H9 (cell line): ENCODE results near the gene MROH2A. TPM values are rescaled to one million over a fixed set of nuclear protein-coding genes. Genes with fewer than 3 reads are reported as not detected.

Experiments used
- DNase-seq: peaks from one replicate; pipeline ENCODE4 v3.0.0-alpha.2; 2017
- H2AFZ ChIP-seq: one replicate; pipeline ENCODE4 v1.6.1; 2013; ENCODE audit warnings: mild to moderate bottlenecking, low read length, control low read depth, moderate library complexity
- H2AK5ac ChIP-seq: 2 replicates; pipeline ENCODE4 v1.6.1; 2013; ENCODE audit warnings: low read length, control low read depth, mixed read lengths; ENCODE audit not compliant: insufficient read length
- H2BK120ac ChIP-seq: one replicate; pipeline ENCODE4 v1.6.1; 2013; ENCODE audit warnings: low read depth, mild to moderate bottlenecking, low read length, control low read depth, inconsistent platforms; ENCODE audit not compliant: poor library complexity, severe bottlenecking
- H2BK12ac ChIP-seq: 2 replicates; pipeline ENCODE4 v1.6.1; 2013; ENCODE audit warnings: low read length, control low read depth, mixed read lengths, low read depth; ENCODE audit not compliant: insufficient read length
- H2BK15ac ChIP-seq: 2 replicates; pipeline ENCODE4 v1.6.1; 2013; ENCODE audit warnings: low read depth, low read length, control low read depth
- H2BK20ac ChIP-seq: one replicate; pipeline ENCODE4 v1.6.1; 2013; ENCODE audit warnings: low read depth, mild to moderate bottlenecking, low read length, control low read depth, inconsistent platforms; ENCODE audit not compliant: poor library complexity, severe bottlenecking
- H2BK5ac ChIP-seq: 2 replicates; pipeline ENCODE4 v1.6.1; 2013; ENCODE audit warnings: low read length, control low read depth, mixed read lengths; ENCODE audit not compliant: insufficient read length
- H3K14ac ChIP-seq: 2 replicates; pipeline ENCODE4 v1.6.1; 2013; ENCODE audit warnings: low read length, control low read depth; ENCODE audit not compliant: insufficient read depth
- H3K18ac ChIP-seq: 2 replicates; pipeline ENCODE4 v1.6.1; 2013; ENCODE audit warnings: low read depth, mild to moderate bottlenecking, mixed read lengths, low read length, control low read depth; ENCODE audit not compliant: insufficient read length
- H3K23ac ChIP-seq: 2 replicates; pipeline ENCODE4 v1.6.1; 2013; ENCODE audit warnings: low read length, control low read depth, mixed read lengths, low read depth; ENCODE audit not compliant: insufficient read length
- H3K23me2 ChIP-seq: 2 replicates; pipeline ENCODE4 v1.6.1; 2013; ENCODE audit warnings: low read depth, mild to moderate bottlenecking, mixed read lengths, low read length, control low read depth; ENCODE audit not compliant: insufficient read length, poor library complexity, severe bottlenecking
- H3K27ac ChIP-seq: 2 replicates; pipeline ENCODE4 v1.5.1; 2013; ENCODE audit warnings: low read length, control low read depth, mixed read lengths, low read depth; ENCODE audit not compliant: insufficient read length
- H3K27me3 ChIP-seq: 2 replicates; pipeline ENCODE4 v1.6.1; 2013; ENCODE audit warnings: low read length, control low read depth, inconsistent platforms; ENCODE audit not compliant: insufficient read depth
- H3K4ac ChIP-seq: 2 replicates; pipeline ENCODE4 v1.6.1; 2013; ENCODE audit warnings: low read depth, mild to moderate bottlenecking, control low read depth, inconsistent platforms, low read length, moderate library complexity
- H3K4me1 ChIP-seq: 2 replicates; pipeline ENCODE4 v1.6.1; 2013; ENCODE audit warnings: low read length, control low read depth, inconsistent platforms; ENCODE audit not compliant: insufficient read depth
- H3K4me2 ChIP-seq: 2 replicates; pipeline ENCODE4 v1.6.1; 2013; ENCODE audit warnings: low read length, control low read depth, mixed read lengths; ENCODE audit not compliant: insufficient read length, insufficient read depth
- H3K56ac ChIP-seq: 2 replicates; pipeline ENCODE4 v1.6.1; 2013; ENCODE audit warnings: low read depth, mild to moderate bottlenecking, mixed read lengths, low read length, control low read depth; ENCODE audit not compliant: insufficient read length
- H3K79me1 ChIP-seq: 2 replicates; pipeline ENCODE4 v1.6.1; 2013; ENCODE audit warnings: low read depth, mild to moderate bottlenecking, moderate library complexity, low read length, control low read depth, inconsistent platforms; ENCODE audit not compliant: insufficient read depth, poor library complexity, severe bottlenecking
- H3K79me2 ChIP-seq: 2 replicates; pipeline ENCODE4 v1.6.1; 2013; ENCODE audit warnings: low read length, control low read depth, inconsistent platforms; ENCODE audit not compliant: insufficient read depth
- H3K9ac ChIP-seq: 2 replicates; pipeline ENCODE4 v1.6.1; 2013; ENCODE audit warnings: low read length, control low read depth, mixed read lengths; ENCODE audit not compliant: insufficient read length; ENCODE audit errors: extremely low read depth
- H3K9me3 ChIP-seq: one replicate; pipeline ENCODE4 v1.6.1; 2013; ENCODE audit warnings: low read depth, low read length, inconsistent platforms; ENCODE audit not compliant: control insufficient read depth
- H3T11ph ChIP-seq: one replicate; pipeline ENCODE4 v1.6.1; 2013; ENCODE audit warnings: mild to moderate bottlenecking, low read length, control low read depth, inconsistent platforms
- H4K20me1 ChIP-seq: one replicate; pipeline ENCODE4 v1.6.1; 2013; ENCODE audit not compliant: control insufficient read depth, insufficient read length, insufficient read depth
- H4K5ac ChIP-seq: 2 replicates; pipeline ENCODE4 v1.6.1; 2013; ENCODE audit warnings: low read depth, mild to moderate bottlenecking, mixed read lengths, low read length, control low read depth; ENCODE audit not compliant: insufficient read length
- H4K8ac ChIP-seq: replicated peaks from 2 replicates; pipeline ENCODE4 v1.6.1; 2013; ENCODE audit warnings: low read length, control low read depth, mixed read lengths, low read depth; ENCODE audit not compliant: insufficient read length
- H4K91ac ChIP-seq: 2 replicates; pipeline ENCODE4 v1.6.1; 2013; ENCODE audit warnings: low read depth, mild to moderate bottlenecking, moderate library complexity, mixed read lengths, low read length, control low read depth; ENCODE audit not compliant: insufficient read length
- H3K27ac Mint-ChIP-seq, 3 experiments: 2 replicates in 2 of 3; 3 replicates in 1 of 3; pipeline ENCODE4 v1.8.0; 2020 to 2021; ENCODE audit warnings: mixed read lengths in 3 of 3, mild to moderate bottlenecking in 1 of 3, moderate library complexity in 1 of 3
- H3K27me3 Mint-ChIP-seq: 2 replicates; pipeline ENCODE4 v1.8.0; 2021; ENCODE audit warnings: low read depth, mild to moderate bottlenecking, moderate library complexity, mixed read lengths
- H3K36me3 Mint-ChIP-seq, 3 experiments: 2 replicates in 2 of 3; 3 replicates in 1 of 3; pipeline ENCODE4 v1.8.0; 2020 to 2021; ENCODE audit warnings: low read depth in 3 of 3, mixed read lengths in 3 of 3; ENCODE audit not compliant: insufficient read depth in 1 of 3
- H3K4me1 Mint-ChIP-seq, 2 experiments: 2 replicates each; pipeline ENCODE4 v1.8.0; 2020; ENCODE audit warnings: mixed read lengths in 2 of 2
- H3K4me3 Mint-ChIP-seq, 2 experiments: 2 replicates in 1 of 2; 3 replicates in 1 of 2; pipeline ENCODE4 v1.8.0; 2020 to 2021; ENCODE audit warnings: mild to moderate bottlenecking in 2 of 2, mixed read lengths in 2 of 2, moderate library complexity in 1 of 2
- H3K9me3 Mint-ChIP-seq, 2 experiments: 2 replicates in 1 of 2; 3 replicates in 1 of 2; pipeline ENCODE4 v1.8.0; 2020; ENCODE audit warnings: mild to moderate bottlenecking in 2 of 2, mixed read lengths in 2 of 2, moderate library complexity in 1 of 2
- WGBS: extraction: QIAGEN DNeasy Blood & Tissue Kit; methylation state at CpG from one replicate; pipeline ENCODE4 v1.1.7; 2013; ENCODE audit warnings: missing lambda C conversion rate, low lambda C conversion rate, mixed read lengths; ENCODE audit not compliant: insufficient read length; ENCODE audit errors: extremely low coverage; 5-methylcytosine and 5-hydroxymethylcytosine counted together
- total RNA-seq: library from RNA; stranded (reverse); gene quantifications from 2 replicates; pipeline ENCODE4 v1.2.1, GENCODE V29; 2021
- TF ChIP-seq, protein P1 (sequence below): fragments of 200-600 bp; sonication (generic); conservative IDR thresholded peaks from 3 replicates; pipeline ENCODE4 v1.8.0; 2021; ENCODE audit warnings: antibody characterized with exemption, mild to moderate bottlenecking

Gene MROH2A
- total RNA-seq, 1 experiment from 2014 or later, result not detected

GRCh38 chr2:233866479-233866878 lies 88.3 kb downstream of the MROH2A start:
- Histone ChIP-seq H3K27me3 (no peaks in the 10 kb centered on the region), H2AK5ac (no peak overlapping the region), H2BK12ac (no peak overlapping the region), H3K4me2 (no peak overlapping the region), H2AFZ (no peak overlapping the region), H2BK120ac (no peak overlapping the region), H4K8ac (no peak overlapping the region), H3K27ac (no peak overlapping the region), H2BK15ac (no peak overlapping the region), H3T11ph (no peak overlapping the region), H3K79me2 (no peaks in the 10 kb centered on the region), H4K20me1 (no peaks in the 10 kb centered on the region), H3K23ac (no peak overlapping the region), H3K4me1 (peaks cover 4% of the 10 kb centered on the region), H3K4ac (no peak overlapping the region), H4K91ac (no peak overlapping the region), H3K56ac (no peak overlapping the region), H3K14ac (no peak overlapping the region), H2BK20ac (no peak overlapping the region), H3K18ac (no peak overlapping the region), H3K9ac (no peak overlapping the region), H3K79me1 (no peaks in the 10 kb centered on the region), H2BK5ac (no peak overlapping the region), H3K9me3 (no peaks in the 10 kb centered on the region), H3K23me2 (no peaks in the 10 kb centered on the region), H4K5ac (no peak overlapping the region)
- Mint-ChIP-seq H3K27me3 (peaks cover 19% of the 10 kb centered on the region), H3K36me3 (peaks cover 17 to 39% (median 21%) of the 10 kb centered on the region in 3 experiments; a peak in 6 of 7 replicates), H3K4me3 (no peak overlapping the region), H3K9me3 (peaks cover 11 to 13% of the 10 kb centered on the region in 2 experiments), H3K4me1 (peaks cover 18 to 24% of the 10 kb centered on the region in 2 experiments), H3K27ac (no peak overlapping the region)
- TF ChIP-seq, protein P1, sequence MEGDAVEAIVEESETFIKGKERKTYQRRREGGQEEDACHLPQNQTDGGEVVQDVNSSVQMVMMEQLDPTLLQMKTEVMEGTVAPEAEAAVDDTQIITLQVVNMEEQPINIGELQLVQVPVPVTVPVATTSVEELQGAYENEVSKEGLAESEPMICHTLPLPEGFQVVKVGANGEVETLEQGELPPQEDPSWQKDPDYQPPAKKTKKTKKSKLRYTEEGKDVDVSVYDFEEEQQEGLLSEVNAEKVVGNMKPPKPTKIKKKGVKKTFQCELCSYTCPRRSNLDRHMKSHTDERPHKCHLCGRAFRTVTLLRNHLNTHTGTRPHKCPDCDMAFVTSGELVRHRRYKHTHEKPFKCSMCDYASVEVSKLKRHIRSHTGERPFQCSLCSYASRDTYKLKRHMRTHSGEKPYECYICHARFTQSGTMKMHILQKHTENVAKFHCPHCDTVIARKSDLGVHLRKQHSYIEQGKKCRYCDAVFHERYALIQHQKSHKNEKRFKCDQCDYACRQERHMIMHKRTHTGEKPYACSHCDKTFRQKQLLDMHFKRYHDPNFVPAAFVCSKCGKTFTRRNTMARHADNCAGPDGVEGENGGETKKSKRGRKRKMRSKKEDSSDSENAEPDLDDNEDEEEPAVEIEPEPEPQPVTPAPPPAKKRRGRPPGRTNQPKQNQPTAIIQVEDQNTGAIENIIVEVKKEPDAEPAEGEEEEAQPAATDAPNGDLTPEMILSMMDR, result no peak
- DNase-seq, result no peak
- no CpG with 5 or more reads among the region's 11 CpGs for WGBS
